Tibial nerve (tissue), 4 donors: Measurements from ENCODE around the gene NDUFB1.

ENCODE experiments used
- CTCF ChIP-seq, 5 experiments: fragments of 200-600 bp in 3 of 5; fragments of 450-650 bp in 2 of 5; sonication (generic) in 3 of 5; IDR thresholded peaks; one replicate each; pipeline ENCODE4 v1.5.1; 2016 to 2019; ENCODE audit warnings: antibody characterized with exemption in 5 of 5, mild to moderate bottlenecking in 3 of 5, moderate library complexity in 2 of 5
- EP300 ChIP-seq, 2 donors: sonication (generic); formaldehyde crosslinking; IDR thresholded peaks; one replicate each; pipeline ENCODE4 v1.6.1; 2017; ENCODE audit warnings: antibody characterized with exemption in 2 of 2, mild to moderate bottlenecking in 1 of 2
- POLR2A ChIP-seq, 2 donors: fragments of 450-650 bp; IDR thresholded peaks; one replicate each; pipeline ENCODE4 v1.6.1; 2017; ENCODE audit warnings: antibody characterized with exemption in 2 of 2, mild to moderate bottlenecking in 2 of 2, moderate library complexity in 2 of 2

- TF ChIP-seq CTCF (IDR thresholded peaks at IDR 0.05) (no peak), EP300 (IDR thresholded peaks at IDR 0.05) (peak in 1 of 2 donors; percentile 83), POLR2A (IDR thresholded peaks at IDR 0.05) (no peak)
Measured at GRCh38 chr14:92105893-92106142, 15.7 kb downstream of the NDUFB1 start.
